BE2C (cell line): ENCODE measurements around the gene PARD3.

Experiments
- DNase-seq: peaks from one replicate; pipeline ENCODE4 v3.0.0-alpha.2; 2020
- H3K27me3 ChIP-seq: fragments of 250-450 bp; sonication (Bioruptor Pico); 2 replicates; pipeline ENCODE4 v1.5.1; 2020; ENCODE audit warnings: mild to moderate bottlenecking
- H3K36me3 ChIP-seq: fragments of 250-450 bp; sonication (Bioruptor Pico); 2 replicates; pipeline ENCODE4 v1.5.1; 2020; ENCODE audit warnings: mild to moderate bottlenecking
- H3K4me1 ChIP-seq: fragments of 250-450 bp; sonication (Bioruptor Pico); 2 replicates; pipeline ENCODE4 v1.5.1; 2020
- H3K4me3 ChIP-seq: 2 replicates; pipeline ENCODE4 v1.5.1; 2011; ENCODE audit warnings: low read depth, low read length
- H3K9me3 ChIP-seq: fragments of 250-450 bp; sonication (Bioruptor Pico); 2 replicates; pipeline ENCODE4 v1.5.1; 2020
- TF ChIP-seq, protein P1 (sequence below): IDR thresholded peaks from 2 replicates; pipeline ENCODE4 v1.5.1; 2012; ENCODE audit warnings: mild to moderate bottlenecking, low read depth, low read length

Gene PARD3

DNA sequence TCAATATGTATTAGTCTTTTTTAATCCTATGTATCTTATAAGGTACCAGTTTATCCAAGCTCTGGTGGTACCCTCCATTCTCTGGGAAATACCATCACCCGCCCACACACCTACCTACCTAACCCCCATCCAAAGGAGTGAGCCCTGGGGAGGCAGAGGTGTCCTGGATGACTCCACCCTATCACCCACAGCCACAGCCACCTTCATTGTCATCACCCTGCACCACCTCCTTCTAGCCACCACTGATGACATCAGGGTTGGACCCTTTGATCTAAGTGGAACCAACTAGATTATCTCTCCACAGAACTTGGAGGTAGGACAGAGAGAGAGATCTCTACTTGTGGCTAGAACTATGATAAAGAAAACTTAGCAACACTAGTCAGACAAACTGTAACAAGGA lies 259.4 kb downstream of the PARD3 start:
- Histone ChIP-seq H3K4me1 (no peaks in the 10 kb centered on the region), H3K9me3 (no peaks in the 10 kb centered on the region), H3K27me3 (no peaks in the 10 kb centered on the region), H3K36me3 (no peaks in the 10 kb centered on the region), H3K4me3 (no peak overlapping the region)
- no peak for DNase-seq
- TF ChIP-seq, protein P1, sequence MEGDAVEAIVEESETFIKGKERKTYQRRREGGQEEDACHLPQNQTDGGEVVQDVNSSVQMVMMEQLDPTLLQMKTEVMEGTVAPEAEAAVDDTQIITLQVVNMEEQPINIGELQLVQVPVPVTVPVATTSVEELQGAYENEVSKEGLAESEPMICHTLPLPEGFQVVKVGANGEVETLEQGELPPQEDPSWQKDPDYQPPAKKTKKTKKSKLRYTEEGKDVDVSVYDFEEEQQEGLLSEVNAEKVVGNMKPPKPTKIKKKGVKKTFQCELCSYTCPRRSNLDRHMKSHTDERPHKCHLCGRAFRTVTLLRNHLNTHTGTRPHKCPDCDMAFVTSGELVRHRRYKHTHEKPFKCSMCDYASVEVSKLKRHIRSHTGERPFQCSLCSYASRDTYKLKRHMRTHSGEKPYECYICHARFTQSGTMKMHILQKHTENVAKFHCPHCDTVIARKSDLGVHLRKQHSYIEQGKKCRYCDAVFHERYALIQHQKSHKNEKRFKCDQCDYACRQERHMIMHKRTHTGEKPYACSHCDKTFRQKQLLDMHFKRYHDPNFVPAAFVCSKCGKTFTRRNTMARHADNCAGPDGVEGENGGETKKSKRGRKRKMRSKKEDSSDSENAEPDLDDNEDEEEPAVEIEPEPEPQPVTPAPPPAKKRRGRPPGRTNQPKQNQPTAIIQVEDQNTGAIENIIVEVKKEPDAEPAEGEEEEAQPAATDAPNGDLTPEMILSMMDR = no peak

DNA sequence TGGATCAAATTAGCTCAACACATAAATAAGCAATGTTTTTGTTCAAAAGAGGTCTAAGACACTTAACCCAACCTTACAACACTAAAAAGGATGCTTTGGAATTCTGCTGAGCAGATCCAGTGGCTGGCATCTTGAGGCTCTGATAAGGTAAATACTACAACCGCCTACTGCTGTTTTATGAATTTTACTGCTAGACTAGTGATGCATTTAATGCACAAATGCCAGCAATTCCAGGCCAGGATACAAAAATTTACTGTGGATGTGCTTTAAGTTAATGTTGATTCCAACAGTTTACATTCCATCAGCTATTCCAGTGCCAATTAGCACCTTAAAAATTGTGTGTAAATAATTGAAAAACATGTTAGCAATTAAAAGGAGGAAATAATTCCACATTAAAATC lies 261.3 kb downstream of the PARD3 start:
- H3K27me3 ChIP-seq = no peaks in the 10 kb centered on the region
- H3K9me3 ChIP-seq = no peaks in the 10 kb centered on the region
- TF ChIP-seq, protein P1 = no peak
- no peaks in the 10 kb centered on the region for H3K36me3 ChIP-seq
- no peak overlapping the region for H3K4me3 ChIP-seq
- no peaks in the 10 kb centered on the region for H3K4me1 ChIP-seq
- DNase-seq = no peak

DNA sequence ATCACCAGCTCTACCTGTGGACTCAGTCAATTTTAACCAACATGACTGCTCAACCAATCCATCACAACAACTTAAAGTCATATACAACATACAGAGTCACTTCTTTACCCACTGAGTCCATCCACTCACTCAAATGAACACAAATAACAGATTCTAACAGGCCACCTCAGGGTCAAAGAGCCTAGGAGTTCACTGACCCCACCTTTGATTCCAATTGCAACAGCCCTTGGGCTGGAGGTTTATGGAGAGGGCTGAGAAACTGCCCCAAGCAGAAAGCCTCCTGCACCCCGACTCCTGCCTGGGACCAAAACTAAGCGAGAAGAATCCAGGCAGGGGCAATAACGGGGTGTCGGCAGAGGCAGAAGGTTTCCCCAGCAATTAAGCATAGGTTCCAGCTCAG lies 263.8 kb downstream of the PARD3 start:
- TF ChIP-seq, protein P1 = no peak
- DNase-seq = no peak

DNA sequence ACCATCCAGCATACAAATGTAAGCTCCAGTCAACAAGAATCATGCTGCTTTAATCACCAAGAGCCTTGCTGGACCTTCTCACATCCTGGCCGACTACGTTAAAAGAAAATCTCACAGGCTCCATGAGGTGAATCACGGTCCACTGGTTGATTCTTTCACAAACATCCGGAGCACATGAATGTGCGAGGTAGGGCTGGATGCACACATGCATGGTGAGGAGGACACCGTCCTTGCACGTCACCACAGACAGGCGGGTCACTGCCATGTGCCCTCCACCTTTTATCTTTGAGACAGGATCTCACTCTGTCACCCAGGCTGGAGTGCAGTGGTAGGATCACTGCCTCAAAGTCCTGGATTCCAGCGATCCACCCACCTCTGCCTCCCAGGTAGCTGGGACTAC lies 265.1 kb downstream of the PARD3 start:
- Histone ChIP-seq H3K9me3 (no peaks in the 10 kb centered on the region), H3K4me1 (no peaks in the 10 kb centered on the region; the same call in 1 of the 2 replicates), H3K36me3 (no peaks in the 10 kb centered on the region), H3K4me3 (no peak overlapping the region), H3K27me3 (no peaks in the 10 kb centered on the region)
- TF ChIP-seq, protein P1 = no peak
- DNase-seq = no peak

More for the DNA sequence above, 263.8 kb downstream of the PARD3 start:
- Histone ChIP-seq H3K4me1 (no peaks in the 10 kb centered on the region; the same call in 1 of the 2 replicates), H3K36me3 (no peaks in the 10 kb centered on the region), H3K9me3 (no peaks in the 10 kb centered on the region), H3K27me3 (no peaks in the 10 kb centered on the region), H3K4me3 (no peak overlapping the region)

DNA sequence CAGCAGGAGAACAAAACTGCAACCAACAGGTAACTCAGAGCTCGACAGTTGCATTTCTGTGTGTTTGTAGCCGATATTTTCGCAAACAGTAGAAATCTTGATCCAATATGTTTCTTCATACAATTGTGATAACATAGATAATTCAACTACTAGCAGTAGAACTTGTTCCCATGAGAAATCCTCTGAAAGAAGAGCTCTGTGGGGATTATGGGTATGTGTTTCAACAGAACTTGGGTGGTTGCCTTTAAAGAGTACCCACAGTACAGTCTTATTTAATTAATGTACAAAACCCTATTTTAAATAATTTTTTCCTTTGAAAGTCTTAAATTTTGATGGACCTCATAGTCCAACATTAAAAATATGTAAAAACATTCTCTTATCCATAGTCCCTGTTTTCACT lies 266.1 kb downstream of the PARD3 start:
- TF ChIP-seq, protein P1 = no peak

DNA sequence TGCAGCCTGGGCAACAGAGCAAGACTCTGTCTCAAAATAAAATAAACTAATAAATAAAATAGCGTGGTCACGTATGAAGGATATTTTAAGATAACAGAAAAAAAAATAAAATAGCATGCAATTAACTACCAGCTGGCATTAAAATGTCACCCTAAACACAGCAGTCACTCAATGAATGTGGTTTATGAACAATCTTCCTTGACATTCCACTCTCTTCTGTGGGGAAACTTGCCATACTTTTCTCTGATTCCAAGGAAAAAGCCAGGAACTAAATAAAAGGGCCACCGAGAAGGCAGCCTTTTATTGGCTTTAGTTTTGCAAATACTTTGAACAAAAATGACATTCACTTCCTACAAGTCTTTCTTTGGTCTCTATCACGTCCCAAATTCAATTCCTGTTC lies 266.6 kb downstream of the PARD3 start:
- TF ChIP-seq, protein P1 = no peak
- Histone ChIP-seq H3K27me3 (no peaks in the 10 kb centered on the region), H3K4me3 (no peak overlapping the region), H3K4me1 (peaks cover 1% of the 10 kb centered on the region), H3K9me3 (no peaks in the 10 kb centered on the region), H3K36me3 (no peaks in the 10 kb centered on the region)
- DNase-seq = no peak

More for the DNA sequence above, 266.1 kb downstream of the PARD3 start:
- no peak for DNase-seq
- no peaks in the 10 kb centered on the region for H3K9me3 ChIP-seq
- no peak overlapping the region for H3K4me3 ChIP-seq
- H3K27me3 ChIP-seq = no peaks in the 10 kb centered on the region
- no peaks in the 10 kb centered on the region; the same call in 1 of the 2 replicates for H3K4me1 ChIP-seq
- H3K36me3 ChIP-seq = no peaks in the 10 kb centered on the region
